HEK293 (cell line): Measurements from ENCODE around the gene TRAF3IP3.

Experiments
- CTCF ChIA-PET: fragments of 350-600 bp; formaldehyde crosslinking; extraction: SDS; loops from one replicate; lab custom pipeline; 2021; ENCODE audit warnings: antibody characterized with exemption; lab: Yijun Ruan, JAX
- POLR2A ChIA-PET: fragments of 300-600 bp; formaldehyde crosslinking; extraction: SDS; loops from one replicate; lab custom pipeline; 2020; ENCODE audit warnings: antibody characterized with exemption, inconsistent platforms; lab: Yijun Ruan, JAX
- H3K27ac ChIP-seq: fragments of 200-500 bp; sonication (Bioruptor generic); 2 replicates; pipeline ENCODE4 v1.5.1; 2014; ENCODE audit warnings: low read depth, low read length, control low read depth, inconsistent platforms; ENCODE audit errors: extremely low read depth
- H3K36me3 ChIP-seq, 2 experiments: fragments of 200-500 bp in 1 of 2; sonication (Bioruptor generic) in 1 of 2; 1 replicate in 1 of 2; 2 replicates in 1 of 2; pipeline ENCODE4 v1.5.1; 2014 to 2017; ENCODE audit warnings: inconsistent platforms in 2 of 2, low read length in 2 of 2; ENCODE audit not compliant: control insufficient read depth in 2 of 2, insufficient read depth in 1 of 2
- H3K4me1 ChIP-seq: fragments of 200-500 bp; sonication (Bioruptor generic); 2 replicates; pipeline ENCODE4 v1.5.1; 2014; ENCODE audit warnings: mild to moderate bottlenecking, low read length, inconsistent platforms; ENCODE audit not compliant: control insufficient read depth, insufficient read depth
- H3K4me3 ChIP-seq: 2 replicates; pipeline ENCODE4 v1.5.1; 2011; ENCODE audit warnings: low read depth, mild to moderate bottlenecking, control low read depth, low read length, moderate library complexity
- H3K9me3 ChIP-seq: fragments of 200-500 bp; sonication (Bioruptor generic); 2 replicates; pipeline ENCODE4 v1.5.1; 2014; ENCODE audit warnings: low read depth, low read length, inconsistent platforms; ENCODE audit not compliant: control insufficient read depth, insufficient read depth
- CTCF ChIP-seq: fragments of 450-650 bp; formaldehyde crosslinking; IDR thresholded peaks from 2 replicates; pipeline ENCODE4 v1.5.1; 2016; ENCODE audit warnings: missing biosample characterization, missing genetic modification characterization
- PRDM1 ChIP-seq: fragments of 450-650 bp; formaldehyde crosslinking; IDR thresholded peaks from 2 replicates; pipeline ENCODE4; 2016; ENCODE audit warnings: missing biosample characterization, missing genetic modification characterization
- SP3 ChIP-seq: fragments of 450-650 bp; formaldehyde crosslinking; IDR thresholded peaks from 2 replicates; pipeline ENCODE4 v1.5.1; 2016; ENCODE audit warnings: missing biosample characterization, missing genetic modification characterization
- ZBTB1 ChIP-seq: fragments of 450-650 bp; formaldehyde crosslinking; IDR thresholded peaks from 2 replicates; pipeline ENCODE4 v1.5.1; 2016; ENCODE audit warnings: missing biosample characterization, missing genetic modification characterization
- ZBTB17 ChIP-seq: fragments of 450-650 bp; formaldehyde crosslinking; IDR thresholded peaks from 2 replicates; pipeline ENCODE4 v1.5.1; 2016; ENCODE audit warnings: missing biosample characterization, missing genetic modification characterization
- ZFP3 ChIP-seq: fragments of 450-650 bp; formaldehyde crosslinking; IDR thresholded peaks from 2 replicates; pipeline ENCODE4 v1.5.1; 2016; ENCODE audit warnings: low read depth, missing biosample characterization, missing genetic modification characterization
- ZFP41 ChIP-seq: fragments of 450-650 bp; formaldehyde crosslinking; IDR thresholded peaks from 2 replicates; pipeline ENCODE4 v1.5.1; 2016; ENCODE audit warnings: missing biosample characterization, missing genetic modification characterization, borderline replicate concordance
- ZNF398 ChIP-seq: fragments of 450-650 bp; formaldehyde crosslinking; IDR thresholded peaks from 2 replicates; pipeline ENCODE4 v1.5.1; 2017; ENCODE audit warnings: missing biosample characterization, missing genetic modification characterization
- ZNF423 ChIP-seq: fragments of 450-650 bp; formaldehyde crosslinking; IDR thresholded peaks from 2 replicates; pipeline ENCODE4 v1.5.1; 2016; ENCODE audit warnings: missing biosample characterization, missing genetic modification characterization
- ZNF426 ChIP-seq: fragments of 450-650 bp; formaldehyde crosslinking; IDR thresholded peaks from 2 replicates; pipeline ENCODE4 v1.5.1; 2017; ENCODE audit warnings: missing biosample characterization, missing genetic modification characterization, mild to moderate bottlenecking, inconsistent platforms, moderate library complexity
- ZNF510 ChIP-seq: fragments of 450-650 bp; formaldehyde crosslinking; IDR thresholded peaks from 2 replicates; pipeline ENCODE4 v1.5.1; 2018; ENCODE audit warnings: mild to moderate bottlenecking, missing genetic modification characterization, missing biosample characterization; ENCODE audit not compliant: insufficient replicate concordance
- ZNF623 ChIP-seq: fragments of 450-650 bp; formaldehyde crosslinking; IDR thresholded peaks from 2 replicates; pipeline ENCODE4 v1.5.1; 2016; ENCODE audit warnings: missing biosample characterization, missing genetic modification characterization
- ZNF670 ChIP-seq: fragments of 450-650 bp; formaldehyde crosslinking; IDR thresholded peaks from 2 replicates; pipeline ENCODE4 v1.5.1; 2016; ENCODE audit warnings: missing biosample characterization, missing genetic modification characterization, low read depth
- ZNF76 ChIP-seq: fragments of 450-650 bp; formaldehyde crosslinking; IDR thresholded peaks from 2 replicates; pipeline ENCODE4; 2016; ENCODE audit warnings: low read depth, missing biosample characterization, missing genetic modification characterization, borderline replicate concordance
- ZNF830 ChIP-seq: fragments of 450-650 bp; IDR thresholded peaks from 2 replicates; pipeline ENCODE4 v1.5.0; 2018; ENCODE audit warnings: missing biosample characterization, missing genetic modification characterization, low read depth, mild to moderate bottlenecking, moderate library complexity
- TF ChIP-seq, protein P1 (sequence below): fragments of 450-650 bp; formaldehyde crosslinking; IDR thresholded peaks from 2 replicates; pipeline ENCODE4 v1.5.1; 2016; ENCODE audit warnings: missing biosample characterization, missing genetic modification characterization
- TF ChIP-seq, protein P2 (sequence below): fragments of 450-650 bp; formaldehyde crosslinking; IDR thresholded peaks from 2 replicates; pipeline ENCODE4 v1.5.1; 2017; ENCODE audit warnings: missing biosample characterization, missing genetic modification characterization
- TF ChIP-seq, protein P3 (sequence below): fragments of 450-650 bp; formaldehyde crosslinking; IDR thresholded peaks from 2 replicates; pipeline ENCODE4 v1.5.1; 2016; ENCODE audit warnings: missing biosample characterization, missing genetic modification characterization

TRAF3IP3 gene

DNA sequence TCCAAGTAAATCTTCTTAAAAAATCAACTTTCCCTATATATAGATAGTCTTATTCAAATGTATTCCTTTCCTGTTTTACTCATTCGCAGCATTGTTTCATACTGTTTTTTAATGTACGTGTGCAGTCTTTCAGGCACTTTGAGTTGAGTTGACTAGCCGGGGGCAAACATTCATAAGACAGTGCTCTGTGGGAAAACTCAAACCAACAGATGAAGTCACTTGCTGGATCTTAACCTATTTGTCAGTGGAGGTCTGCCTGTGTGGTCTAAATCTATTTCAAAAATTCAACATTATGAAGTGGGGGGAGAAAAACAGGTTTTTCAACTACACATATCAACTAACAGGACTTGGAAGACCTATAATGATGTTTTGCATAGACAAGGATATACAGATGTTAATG, 45.0 kb upstream of the TRAF3IP3 start:
- CTCF ChIA-PET = no interaction called here

DNA sequence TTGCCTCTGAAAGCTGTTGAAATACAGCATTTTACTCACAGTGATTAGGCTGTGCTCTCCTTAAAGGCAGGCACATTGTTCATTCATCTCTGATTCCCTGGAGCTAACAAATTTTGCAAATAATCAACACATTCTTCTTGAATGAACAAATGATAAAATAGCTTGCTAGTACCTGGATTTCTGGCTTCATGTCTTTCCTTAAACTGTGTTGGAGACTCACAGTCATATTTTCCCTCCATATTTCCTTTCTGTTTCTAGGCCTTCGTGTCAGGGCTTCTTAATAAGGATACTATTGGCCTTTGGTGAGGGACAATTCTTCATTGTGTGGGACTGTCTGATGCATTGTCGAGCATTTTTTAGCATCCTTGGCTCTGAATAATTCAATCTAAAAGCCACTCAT, 41.5 kb upstream of the TRAF3IP3 start:
- Histone ChIP-seq H3K4me1 (no peaks in the 10 kb centered on the region), H3K27ac (no peak overlapping the region), H3K4me3 (no peak overlapping the region), H3K36me3 (no peaks in the 10 kb centered on the region), H3K9me3 (no peaks in the 10 kb centered on the region)
- ChIA-PET POLR2A (no interaction called here), CTCF (no interaction called here)
- TF ChIP-seq, protein P1, sequence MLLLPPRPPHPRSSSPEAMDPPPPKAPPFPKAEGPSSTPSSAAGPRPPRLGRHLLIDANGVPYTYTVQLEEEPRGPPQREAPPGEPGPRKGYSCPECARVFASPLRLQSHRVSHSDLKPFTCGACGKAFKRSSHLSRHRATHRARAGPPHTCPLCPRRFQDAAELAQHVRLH = no peak
- TF ChIP-seq, protein P2, sequence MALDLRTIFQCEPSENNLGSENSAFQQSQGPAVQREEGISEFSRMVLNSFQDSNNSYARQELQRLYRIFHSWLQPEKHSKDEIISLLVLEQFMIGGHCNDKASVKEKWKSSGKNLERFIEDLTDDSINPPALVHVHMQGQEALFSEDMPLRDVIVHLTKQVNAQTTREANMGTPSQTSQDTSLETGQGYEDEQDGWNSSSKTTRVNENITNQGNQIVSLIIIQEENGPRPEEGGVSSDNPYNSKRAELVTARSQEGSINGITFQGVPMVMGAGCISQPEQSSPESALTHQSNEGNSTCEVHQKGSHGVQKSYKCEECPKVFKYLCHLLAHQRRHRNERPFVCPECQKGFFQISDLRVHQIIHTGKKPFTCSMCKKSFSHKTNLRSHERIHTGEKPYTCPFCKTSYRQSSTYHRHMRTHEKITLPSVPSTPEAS (tag by site-specific recombination) = no peak
- TF ChIP-seq ZNF423 (tag by site-specific recombination) = no peak
- no peak for TF ChIP-seq ZNF510 (tag by site-specific recombination)
- no peak for TF ChIP-seq ZNF398
- TF ChIP-seq ZFP41 = no peak
- TF ChIP-seq, protein P3, sequence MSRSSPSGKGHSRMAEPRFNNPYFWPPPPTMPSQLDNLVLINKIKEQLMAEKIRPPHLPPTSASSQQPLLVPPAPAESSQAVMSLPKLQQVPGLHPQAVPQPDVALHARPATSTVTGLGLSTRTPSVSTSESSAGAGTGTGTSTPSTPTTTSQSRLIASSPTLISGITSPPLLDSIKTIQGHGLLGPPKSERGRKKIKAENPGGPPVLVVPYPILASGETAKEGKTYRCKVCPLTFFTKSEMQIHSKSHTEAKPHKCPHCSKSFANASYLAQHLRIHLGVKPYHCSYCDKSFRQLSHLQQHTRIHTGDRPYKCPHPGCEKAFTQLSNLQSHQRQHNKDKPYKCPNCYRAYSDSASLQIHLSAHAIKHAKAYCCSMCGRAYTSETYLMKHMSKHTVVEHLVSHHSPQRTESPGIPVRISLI (tag by site-specific recombination) = no peak
- TF ChIP-seq ZNF830 (tag by site-specific recombination) = no peak
- TF ChIP-seq ZNF426 (tag by site-specific recombination) = no peak
- no peak for TF ChIP-seq ZBTB1 (tag by site-specific recombination)
- no peak for TF ChIP-seq ZNF623 (tag by site-specific recombination)
- no peak for TF ChIP-seq PRDM1 (tag by site-specific recombination)

More for the DNA sequence above, 45.0 kb upstream of the TRAF3IP3 start:
- no peaks in the 10 kb centered on the region for H3K36me3 ChIP-seq
- H3K4me3 ChIP-seq = no peak overlapping the region
- H3K4me1 ChIP-seq = no peaks in the 10 kb centered on the region
- TF ChIP-seq ZBTB17 (tag by site-specific recombination) (no peak), ZFP3 (tag by site-specific recombination) (no peak), CTCF (no peak), ZNF670 (tag by site-specific recombination) (no peak), ZNF76 (tag by site-specific recombination) (no peak), SP3 (tag by site-specific recombination) (no peak)
- H3K27ac ChIP-seq = no peak overlapping the region
- no peaks in the 10 kb centered on the region for H3K9me3 ChIP-seq
- POLR2A ChIA-PET = no interaction called here
